SK-N-SH treated with all-trans-retinoic acid at 6 μM for 48 hours (cell line): Measurements from ENCODE around the gene TTC23.

ENCODE experiments used
- ARNTL ChIP-seq: fragments of 450-650 bp; formaldehyde crosslinking; IDR thresholded peaks from 2 replicates; pipeline ENCODE4 v1.5.0; 2020; ENCODE audit warnings: low read depth, mild to moderate bottlenecking, moderate library complexity, borderline replicate concordance
- ESRRG ChIP-seq: fragments of 250-450 bp; sonication (Bioruptor Pico); IDR thresholded peaks from 2 replicates; pipeline ENCODE4 v1.6.1; 2021; ENCODE audit warnings: mild to moderate bottlenecking
- ISL1 ChIP-seq: fragments of 250-450 bp; sonication (Bioruptor Pico); IDR thresholded peaks from 2 replicates; pipeline ENCODE4 v2.1.2; 2022; ENCODE audit warnings: mild to moderate bottlenecking, moderate library complexity
- PPARA ChIP-seq: fragments of 250-450 bp; sonication (Bioruptor Pico); IDR thresholded peaks from 2 replicates; pipeline ENCODE4 v1.5.0; 2020; ENCODE audit warnings: mild to moderate bottlenecking, borderline replicate concordance
- ZNF565 ChIP-seq: fragments of 450-650 bp; formaldehyde crosslinking; conservative IDR thresholded peaks from 2 replicates; pipeline ENCODE4 v1.5.0; 2020; ENCODE audit warnings: low read depth, mild to moderate bottlenecking, moderate library complexity
- TF ChIP-seq, protein P1 (sequence below): fragments of 250-450 bp; sonication (Bioruptor Pico); IDR thresholded peaks from 2 replicates; pipeline ENCODE4 v1.5.1; 2021; ENCODE audit warnings: mild to moderate bottlenecking, moderate library complexity

DNA sequence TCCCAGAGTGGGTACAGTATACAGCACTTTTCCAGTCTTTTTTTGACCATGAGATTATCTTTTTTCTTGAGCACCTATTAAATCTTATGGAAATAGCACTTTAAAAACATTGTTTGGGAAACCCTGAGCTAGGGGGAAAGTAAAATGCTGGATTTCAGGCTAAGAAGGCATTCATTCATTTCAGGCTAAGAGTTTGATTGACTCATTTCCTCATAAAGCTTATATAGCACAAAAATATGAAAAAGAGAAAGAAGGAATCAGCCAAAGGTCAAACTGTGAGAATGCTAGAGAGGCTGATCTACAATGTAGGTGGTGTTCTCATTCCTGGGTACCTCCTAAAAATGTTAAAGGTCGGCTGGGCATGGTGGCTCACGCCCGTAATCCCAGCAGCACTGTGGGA is 10.5 kb downstream of the TTC23 start:
- TF ChIP-seq ARNTL (CRISPR knock-in tag) (no peak), ZNF565 (CRISPR knock-in tag) (no peak), ISL1 (CRISPR knock-in tag) (no peak), PPARA (CRISPR knock-in tag) (no peak), ESRRG (CRISPR knock-in tag) (no peak)
- TF ChIP-seq, protein P1, sequence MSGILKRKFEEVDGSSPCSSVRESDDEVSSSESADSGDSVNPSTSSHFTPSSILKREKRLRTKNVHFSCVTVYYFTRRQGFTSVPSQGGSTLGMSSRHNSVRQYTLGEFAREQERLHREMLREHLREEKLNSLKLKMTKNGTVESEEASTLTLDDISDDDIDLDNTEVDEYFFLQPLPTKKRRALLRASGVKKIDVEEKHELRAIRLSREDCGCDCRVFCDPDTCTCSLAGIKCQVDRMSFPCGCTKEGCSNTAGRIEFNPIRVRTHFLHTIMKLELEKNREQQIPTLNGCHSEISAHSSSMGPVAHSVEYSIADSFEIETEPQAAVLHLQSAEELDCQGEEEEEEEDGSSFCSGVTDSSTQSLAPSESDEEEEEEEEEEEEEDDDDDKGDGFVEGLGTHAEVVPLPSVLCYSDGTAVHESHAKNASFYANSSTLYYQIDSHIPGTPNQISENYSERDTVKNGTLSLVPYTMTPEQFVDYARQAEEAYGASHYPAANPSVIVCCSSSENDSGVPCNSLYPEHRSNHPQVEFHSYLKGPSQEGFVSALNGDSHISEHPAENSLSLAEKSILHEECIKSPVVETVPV (CRISPR knock-in tag) = no peak
